ENCODE data around the gene TK2.
A peak's percentile ranks its signal among the peaks of the same experiment; 100 is the strongest.
"Not testable (repeated sequence)": the region's sequence is repeated elsewhere in the genome, so short reads cannot be mapped to it uniquely, and the experiment has no call there.

TK2 gene

GRCh38 chr16:66574081-66574480, 24.2 kb upstream of the TK2 start:
- DNase-seq (ENCODE audit: low read depth) = no peak

DNA sequence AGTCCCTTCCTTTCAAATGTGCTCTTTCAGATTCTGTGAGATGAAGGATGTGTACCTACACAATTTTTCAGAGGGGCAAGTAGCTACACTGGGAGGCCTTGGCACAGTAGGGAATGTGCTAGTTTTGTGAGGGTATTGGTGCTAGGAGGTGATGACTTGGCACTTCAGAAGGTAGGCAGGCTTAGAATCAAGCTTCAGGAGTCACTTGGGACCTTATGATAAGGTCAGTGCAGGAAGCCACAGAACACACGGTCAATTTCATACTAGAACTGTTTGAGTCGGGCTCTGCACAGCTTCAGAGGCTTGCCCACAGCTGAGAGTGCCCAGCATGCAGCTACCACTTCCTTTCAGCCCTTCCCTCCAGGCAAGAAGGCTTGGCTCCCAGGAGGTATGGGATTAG, 22.4 kb upstream of the TK2 start:
- DNase-seq (ENCODE audit: low read depth) = no peak

GRCh38 chr16:66569827-66570405, 20.0 kb upstream of the TK2 start:
- no peak for DNase-seq (ENCODE audit: low read depth)

DNA sequence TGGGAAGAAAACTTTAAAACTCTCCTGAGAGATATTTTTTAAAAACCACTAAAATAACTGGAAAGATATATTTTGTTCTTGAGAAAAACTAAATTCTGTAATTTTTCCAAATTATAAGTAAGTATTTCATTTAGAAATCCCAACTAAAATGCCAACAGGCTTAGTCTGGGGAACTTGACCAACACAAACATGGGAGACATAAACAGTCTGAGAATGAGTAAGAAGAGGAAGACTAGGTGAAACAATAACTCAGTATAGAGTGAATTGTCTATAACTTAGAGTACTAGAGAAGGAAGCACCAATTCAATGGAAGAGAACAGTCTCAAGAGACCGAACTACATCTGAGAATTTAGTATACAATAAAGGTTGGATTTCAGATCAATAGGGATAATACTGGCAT, 19.2 kb upstream of the TK2 start:
- DNase-seq (ENCODE audit: low read depth) = no peak

GRCh38 chr16:66568355-66568754, 18.4 kb upstream of the TK2 start:
- DNase-seq (ENCODE audit: low read depth) = no peak

DNA sequence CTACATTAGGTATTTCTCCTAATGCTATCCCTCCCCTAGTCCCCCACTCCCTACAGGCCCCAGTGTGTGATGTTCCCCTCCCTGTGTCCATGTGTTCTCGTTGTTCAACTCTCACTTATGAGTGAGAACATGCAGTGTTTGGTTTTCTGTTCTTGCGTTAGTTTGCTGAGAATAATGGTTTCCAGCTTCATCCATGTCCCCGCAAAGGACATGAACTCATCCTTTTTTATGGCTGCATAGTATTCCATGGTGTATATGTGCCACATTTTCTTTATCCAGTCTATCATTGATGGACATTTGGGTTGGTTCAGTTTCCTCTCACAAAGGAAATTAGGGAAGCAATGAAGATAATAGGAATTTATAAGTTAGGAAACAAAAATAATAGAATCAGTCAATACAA, 17.3 kb upstream of the TK2 start:
- DNase-seq (ENCODE audit: low read depth) = not testable (repeated sequence)

GRCh38 chr16:66566051-66566901, 16.4 kb upstream of the TK2 start, which contains the start of gene CMTM1:
CMTM1 (plus strand) TSS chr16:66566439; CDS start chr16:66566514, 75 bp downstream.
- DNase-seq (ENCODE audit: low read depth) = no peak

GRCh38 chr16:66563574-66564334, 13.8 kb upstream of the TK2 start:
- DNase-seq (ENCODE audit: low read depth) = no peak

GRCh38 chr16:66562986-66563385, 13.1 kb upstream of the TK2 start:
- no peak for DNase-seq (ENCODE audit: low read depth)

DNA sequence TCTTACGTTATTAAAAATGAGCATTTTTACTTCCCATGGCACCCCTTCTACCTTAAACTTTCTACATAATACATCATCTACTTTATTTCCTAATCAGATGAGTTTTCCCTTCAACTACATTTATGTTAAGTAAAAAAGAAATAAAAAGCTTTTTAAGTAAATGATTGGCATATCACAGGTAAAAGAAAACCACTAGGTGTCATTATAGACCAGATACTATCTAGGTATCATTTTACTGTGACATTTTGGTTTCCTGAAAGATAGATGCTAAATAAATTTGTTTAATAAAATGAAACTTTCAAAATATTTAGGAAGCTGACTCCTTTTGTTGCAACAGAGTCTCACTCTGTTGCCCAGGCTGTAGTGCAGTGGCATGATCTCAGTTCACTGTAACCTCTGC, 12.5 kb upstream of the TK2 start:
- DNase-seq (ENCODE audit: low read depth) = no peak

DNA sequence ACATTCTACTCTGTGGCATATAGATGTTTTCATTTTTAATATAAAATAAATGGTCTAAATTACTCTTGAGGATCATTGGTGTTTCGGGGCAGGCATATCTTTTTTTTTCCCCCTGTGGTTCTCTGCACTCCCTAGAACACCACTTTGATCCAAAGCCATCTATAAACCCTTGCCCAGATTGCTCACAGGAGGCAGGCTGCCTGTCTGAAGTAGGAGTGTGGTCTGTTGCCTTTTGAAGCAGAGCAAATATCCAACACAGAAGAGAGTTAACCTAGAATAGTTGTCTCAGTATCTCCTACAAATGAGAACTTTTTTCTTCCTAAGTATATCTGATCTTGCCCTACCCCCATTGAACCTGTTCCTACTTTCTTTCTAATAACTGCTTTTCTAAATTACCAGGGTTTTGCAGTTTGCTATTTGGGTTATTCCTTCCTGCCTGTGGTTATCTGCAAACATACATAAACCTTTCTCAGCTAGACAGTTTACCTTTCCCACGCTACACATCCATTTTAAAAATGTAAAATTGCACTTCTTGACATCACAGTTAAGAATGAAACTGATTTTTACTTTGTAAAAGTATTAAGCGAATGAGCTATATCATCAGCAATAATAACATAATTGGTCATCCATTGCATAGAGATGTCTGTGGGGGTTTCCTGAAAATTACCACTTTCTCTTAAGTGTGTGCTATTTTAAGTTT, 11.6 kb upstream of the TK2 start:
- DNase-seq (ENCODE audit: low read depth) = no peak

DNA sequence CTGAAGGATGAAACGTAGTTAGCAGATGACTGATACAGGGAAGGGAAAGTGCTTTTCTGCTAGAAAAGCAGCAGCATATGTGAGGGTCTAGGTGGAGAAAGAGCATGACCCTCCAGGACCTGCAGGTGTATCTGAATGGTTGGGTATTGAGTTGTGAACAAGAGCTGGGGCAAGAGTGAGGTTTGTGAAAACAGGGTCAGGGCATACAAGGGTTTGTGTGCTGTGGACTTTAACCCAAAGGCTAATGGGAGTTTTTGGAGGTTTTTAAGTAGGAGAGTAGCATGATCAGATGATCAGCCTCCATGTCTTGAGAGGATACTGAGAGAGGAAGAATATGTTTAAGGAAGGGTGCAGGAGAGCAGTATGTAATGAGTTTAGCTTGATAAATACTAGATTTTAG, 10.2 kb upstream of the TK2 start:
- no peak for DNase-seq (ENCODE audit: low read depth)

DNA sequence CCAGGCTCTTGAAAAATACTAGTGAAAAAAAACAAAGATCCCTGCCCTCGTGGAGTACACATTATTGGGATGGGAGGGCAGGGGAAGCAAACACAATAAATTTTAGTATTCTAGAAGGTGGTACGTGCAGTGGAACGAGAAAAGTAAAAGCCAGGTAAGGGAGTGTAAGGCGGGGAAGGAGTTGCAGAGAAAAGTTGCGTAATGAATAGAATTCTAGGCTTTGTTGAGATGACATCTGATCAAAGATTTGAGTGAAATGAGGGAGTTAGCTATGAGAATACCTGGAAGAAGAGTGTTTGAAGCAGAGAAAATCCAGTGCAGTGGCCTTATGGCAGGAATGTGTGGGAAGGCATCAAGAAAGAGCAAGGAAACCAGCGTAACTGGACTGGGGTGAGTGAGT, 4.6 kb upstream of the TK2 start:
- no peak for DNase-seq (ENCODE audit: low read depth)

GRCh38 chr16:66554021-66554420, 4.1 kb upstream of the TK2 start:
- no peak for DNase-seq (ENCODE audit: low read depth)

- DNase-seq (ENCODE audit: low read depth) = no peak
Measured at GRCh38 chr16:66553223-66553622, 3.3 kb upstream of the TK2 start.

DNA sequence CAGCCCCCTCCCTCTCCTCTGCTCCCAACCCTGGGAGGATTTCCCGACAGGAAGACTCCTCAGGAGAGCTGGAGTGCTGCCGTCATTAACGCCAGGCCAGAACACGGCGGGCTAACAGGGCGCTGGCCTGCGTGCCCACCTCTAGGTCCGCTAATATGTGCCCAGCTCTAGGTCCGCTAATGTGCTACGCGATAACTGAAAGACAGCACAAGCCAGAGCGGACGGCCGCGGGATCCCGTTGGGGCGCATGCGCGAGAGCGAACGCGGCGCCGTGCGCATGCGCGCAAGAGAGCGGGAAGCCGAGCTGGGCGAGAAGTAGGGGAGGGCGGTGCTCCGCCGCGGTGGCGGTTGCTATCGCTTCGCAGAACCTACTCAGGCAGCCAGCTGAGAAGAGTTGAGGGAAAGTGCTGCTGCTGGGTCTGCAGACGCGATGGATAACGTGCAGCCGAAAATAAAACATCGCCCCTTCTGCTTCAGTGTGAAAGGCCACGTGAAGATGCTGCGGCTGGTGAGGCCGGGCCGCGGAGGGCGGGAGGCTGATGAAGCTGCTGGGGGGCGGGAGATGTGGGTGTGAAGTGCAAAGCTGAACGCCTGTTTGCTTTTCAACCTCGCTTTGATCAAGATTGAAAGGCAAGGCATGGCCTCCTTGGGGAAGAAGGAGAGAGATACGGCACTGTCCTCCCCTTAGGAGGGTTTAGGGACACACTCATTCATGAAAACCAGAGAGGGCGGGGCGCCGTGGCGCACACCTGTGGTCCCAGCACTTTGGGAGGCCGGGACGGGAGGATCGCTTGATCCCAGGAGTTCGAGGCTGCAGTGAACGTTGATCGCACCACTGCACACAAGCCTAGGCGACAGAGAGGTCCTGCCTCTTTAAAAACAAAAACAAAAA, 2.6 kb upstream of the TK2 start, which contains the start of gene CKLF:
CKLF (plus strand) TSS at position 291 of the 892 bp plus-strand sequence; CDS start at position 431, 140 bp downstream.
- peak; percentile 84 for DNase-seq (ENCODE audit: low read depth)

- no peak for DNase-seq (ENCODE audit: low read depth)
Measured at GRCh38 chr16:66551788-66552285, 1.9 kb upstream of the TK2 start.

DNA sequence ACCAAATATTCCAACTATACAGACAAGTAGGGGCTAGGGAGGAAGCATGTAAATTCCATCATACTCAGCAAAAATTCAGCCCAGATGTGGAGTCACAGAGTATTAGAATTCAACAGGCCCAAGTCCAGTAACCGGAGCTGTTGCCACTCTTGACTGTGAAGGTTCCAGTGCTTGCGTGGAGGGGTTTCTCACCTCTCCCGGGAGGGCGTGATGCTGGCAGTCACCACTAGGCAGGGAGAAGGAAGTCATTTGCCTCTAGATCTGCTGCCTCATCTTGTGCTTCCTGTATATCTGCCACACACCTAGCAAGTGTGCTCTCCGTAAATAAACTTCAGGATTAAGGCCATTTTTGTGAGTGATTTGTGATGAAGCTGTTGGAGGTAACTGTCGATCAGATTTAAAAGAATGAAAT, 1.4 kb upstream of the TK2 start:
- DNase-seq (ENCODE audit: low read depth) = peak; percentile 49

GRCh38 chr16:66548868-66549267, 1.1 kb downstream of the TK2 start:
- DNase-seq (ENCODE audit: low read depth) = no peak

DNA sequence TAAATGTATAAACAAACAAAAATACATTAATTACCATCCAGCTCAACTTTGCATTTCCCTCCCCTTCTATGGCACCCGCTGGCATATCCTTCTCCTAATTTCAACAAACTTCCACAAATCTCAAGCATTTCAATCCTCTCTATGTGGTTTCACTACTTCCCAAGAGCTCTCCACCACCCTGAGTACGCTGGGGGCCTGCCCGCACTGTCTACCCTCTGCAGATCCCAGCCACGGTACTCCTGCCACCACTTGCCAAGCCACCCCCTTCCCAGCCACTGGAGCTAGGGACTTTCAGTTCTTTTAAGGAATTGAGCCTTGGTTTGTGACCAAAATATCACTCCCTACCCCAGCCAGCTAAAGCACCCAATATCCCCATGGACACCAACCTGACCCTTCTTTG, 1.9 kb downstream of the TK2 start:
- no peak for DNase-seq (ENCODE audit: low read depth)
